ENCODE measurements around the gene RPL13A. TPM values are rescaled to one million over a fixed set of nuclear protein-coding genes. Genes with fewer than 3 reads are reported as not detected.

Gene RPL13A
- total and polyA plus RNA-seq, 9 of the 15 experiments (the other 6 are each of a cell fraction or from before 2014, with no cell fraction given) = 1,744 to 5,482 (median 2,949) TPM

DNA sequence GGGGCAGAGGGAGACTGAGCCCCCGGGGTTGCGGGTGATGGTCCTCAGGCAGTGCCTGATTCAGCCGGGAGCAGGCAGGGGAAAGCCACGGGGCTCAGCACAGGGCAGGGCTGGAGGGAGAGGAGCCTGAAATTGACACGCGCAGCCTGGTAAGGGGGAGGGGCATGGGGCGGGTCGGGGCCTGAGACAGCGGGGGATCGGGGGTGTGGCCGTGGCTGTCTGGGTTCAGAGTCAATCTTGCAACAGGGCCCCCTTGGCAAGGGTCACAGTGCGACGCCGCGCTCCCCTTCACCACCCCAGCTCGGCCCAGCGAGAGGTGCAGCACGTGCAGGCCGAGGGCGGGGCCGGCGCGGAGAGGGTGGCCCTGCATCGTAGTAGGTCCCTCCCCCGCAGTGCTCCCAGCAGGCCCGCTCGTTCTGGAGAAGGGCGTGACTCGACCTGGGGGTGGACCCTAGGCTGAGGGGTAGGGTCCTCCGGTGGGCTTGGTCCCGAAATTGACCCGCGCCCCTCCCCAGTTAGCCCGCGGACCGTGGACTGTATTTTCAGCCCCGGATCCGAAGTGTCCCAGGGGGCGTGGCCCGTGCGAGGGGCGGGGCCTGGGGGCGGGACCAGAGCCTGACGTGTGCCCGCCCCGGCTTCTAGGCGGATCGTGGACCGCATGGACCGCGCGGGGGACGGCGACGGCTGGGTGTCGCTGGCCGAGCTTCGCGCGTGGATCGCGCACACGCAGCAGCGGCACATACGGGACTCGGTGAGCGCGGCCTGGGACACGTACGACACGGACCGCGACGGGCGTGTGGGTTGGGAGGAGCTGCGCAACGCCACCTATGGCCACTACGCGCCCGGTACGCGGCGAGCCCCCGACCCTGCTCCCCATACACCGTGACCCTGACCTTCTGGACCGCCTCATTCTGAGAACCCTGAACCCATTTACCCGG, 46.4 kb downstream of the RPL13A start (continued):
- TF ChIP-seq, protein P1, sequence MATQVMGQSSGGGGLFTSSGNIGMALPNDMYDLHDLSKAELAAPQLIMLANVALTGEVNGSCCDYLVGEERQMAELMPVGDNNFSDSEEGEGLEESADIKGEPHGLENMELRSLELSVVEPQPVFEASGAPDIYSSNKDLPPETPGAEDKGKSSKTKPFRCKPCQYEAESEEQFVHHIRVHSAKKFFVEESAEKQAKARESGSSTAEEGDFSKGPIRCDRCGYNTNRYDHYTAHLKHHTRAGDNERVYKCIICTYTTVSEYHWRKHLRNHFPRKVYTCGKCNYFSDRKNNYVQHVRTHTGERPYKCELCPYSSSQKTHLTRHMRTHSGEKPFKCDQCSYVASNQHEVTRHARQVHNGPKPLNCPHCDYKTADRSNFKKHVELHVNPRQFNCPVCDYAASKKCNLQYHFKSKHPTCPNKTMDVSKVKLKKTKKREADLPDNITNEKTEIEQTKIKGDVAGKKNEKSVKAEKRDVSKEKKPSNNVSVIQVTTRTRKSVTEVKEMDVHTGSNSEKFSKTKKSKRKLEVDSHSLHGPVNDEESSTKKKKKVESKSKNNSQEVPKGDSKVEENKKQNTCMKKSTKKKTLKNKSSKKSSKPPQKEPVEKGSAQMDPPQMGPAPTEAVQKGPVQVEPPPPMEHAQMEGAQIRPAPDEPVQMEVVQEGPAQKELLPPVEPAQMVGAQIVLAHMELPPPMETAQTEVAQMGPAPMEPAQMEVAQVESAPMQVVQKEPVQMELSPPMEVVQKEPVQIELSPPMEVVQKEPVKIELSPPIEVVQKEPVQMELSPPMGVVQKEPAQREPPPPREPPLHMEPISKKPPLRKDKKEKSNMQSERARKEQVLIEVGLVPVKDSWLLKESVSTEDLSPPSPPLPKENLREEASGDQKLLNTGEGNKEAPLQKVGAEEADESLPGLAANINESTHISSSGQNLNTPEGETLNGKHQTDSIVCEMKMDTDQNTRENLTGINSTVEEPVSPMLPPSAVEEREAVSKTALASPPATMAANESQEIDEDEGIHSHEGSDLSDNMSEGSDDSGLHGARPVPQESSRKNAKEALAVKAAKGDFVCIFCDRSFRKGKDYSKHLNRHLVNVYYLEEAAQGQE (IDR thresholded peaks at IDR 0.05; ENCODE audit: borderline replicate concordance) = no peak
- TF ChIP-seq, protein P1 (CRISPR knock-in tag; IDR thresholded peaks at IDR 0.05; ENCODE audit: low read depth) = no peak
- TF ChIP-seq NCOR1 (IDR thresholded peaks at IDR 0.05) (no peak), MAZ (CRISPR knock-in tag; conservative IDR thresholded peaks at IDR 0.05 in 1 of 2, IDR thresholded peaks at IDR 0.05 in 1 of 2) (peak; percentile 87 to 88), DNMT1 (IDR thresholded peaks at IDR 0.05) (no peak), PTRF (tag; IDR thresholded peaks at IDR 0.05) (no peak), ZKSCAN3 (CRISPR knock-in tag; IDR thresholded peaks at IDR 0.05) (no peak), COPS2 (conservative IDR thresholded peaks at IDR 0.05) (no peak), ZNF57 (CRISPR knock-in tag; IDR thresholded peaks at IDR 0.05) (no peak), CREM (IDR thresholded peaks at IDR 0.05; ENCODE audit: low read depth) (peak; percentile 79), TAF1 (IDR thresholded peaks at IDR 0.05; ENCODE audit: control insufficient read depth, extremely low read depth, insufficient read depth, low read length, severe bottlenecking) (peak; percentile 20), SMARCE1 (IDR thresholded peaks at IDR 0.05) (no peak; the same call in 1 of the 2 replicates), ZNF280A (IDR thresholded peaks at IDR 0.05; ENCODE audit: low read depth, partially characterized antibody) (no peak), POLR2G (IDR thresholded peaks at IDR 0.05; ENCODE audit: low read depth, low read length) (peak; percentile 68), ZNF551 (CRISPR knock-in tag; IDR thresholded peaks at IDR 0.05) (no peak), ZBTB7A (IDR thresholded peaks at IDR 0.05; ENCODE audit: borderline replicate concordance, control insufficient read depth, low read depth, low read length) (peak; percentile 94), CBFB (CRISPR knock-in tag; IDR thresholded peaks at IDR 0.05) (peak; percentile 85; the same call in 1 of the 2 replicates), IRF2 (CRISPR knock-in tag; IDR thresholded peaks at IDR 0.05) (no peak), ZBTB17 (CRISPR knock-in tag; IDR thresholded peaks at IDR 0.05) (no peak)
